ENCODE data around the gene MCAT. TPM values are rescaled to one million over a fixed set of nuclear protein-coding genes. Genes with fewer than 3 reads are reported as not detected.
A peak's percentile ranks its signal among the peaks of the same experiment; 100 is the strongest.

MCAT gene
- polyA plus RNA-seq, 1 donor (not counting 4 experiments of a cell fraction or from before 2014, with no cell fraction given), result 13.9 TPM

- H3K4me1 ChIP-seq (ENCODE audit: control insufficient read depth, extremely low read depth, insufficient read depth, low read length), result peaks cover 35% of the 10 kb centered on the region
- H3K9me3 ChIP-seq (ENCODE audit: control insufficient read depth, low read depth, low read length), result no peaks in the 10 kb centered on the region
- no peak overlapping the region for H3K4me3 ChIP-seq (ENCODE audit: control insufficient read depth in 2 of 3, extremely low read depth in 1 of 3, insufficient read depth in 2 of 3, low read depth in 1 of 3, low read length in 3 of 3)
- H3K9ac ChIP-seq (ENCODE audit: control insufficient read depth, extremely low read depth, insufficient read depth, low read length), result no peak overlapping the region
- TF ChIP-seq, protein P1, sequence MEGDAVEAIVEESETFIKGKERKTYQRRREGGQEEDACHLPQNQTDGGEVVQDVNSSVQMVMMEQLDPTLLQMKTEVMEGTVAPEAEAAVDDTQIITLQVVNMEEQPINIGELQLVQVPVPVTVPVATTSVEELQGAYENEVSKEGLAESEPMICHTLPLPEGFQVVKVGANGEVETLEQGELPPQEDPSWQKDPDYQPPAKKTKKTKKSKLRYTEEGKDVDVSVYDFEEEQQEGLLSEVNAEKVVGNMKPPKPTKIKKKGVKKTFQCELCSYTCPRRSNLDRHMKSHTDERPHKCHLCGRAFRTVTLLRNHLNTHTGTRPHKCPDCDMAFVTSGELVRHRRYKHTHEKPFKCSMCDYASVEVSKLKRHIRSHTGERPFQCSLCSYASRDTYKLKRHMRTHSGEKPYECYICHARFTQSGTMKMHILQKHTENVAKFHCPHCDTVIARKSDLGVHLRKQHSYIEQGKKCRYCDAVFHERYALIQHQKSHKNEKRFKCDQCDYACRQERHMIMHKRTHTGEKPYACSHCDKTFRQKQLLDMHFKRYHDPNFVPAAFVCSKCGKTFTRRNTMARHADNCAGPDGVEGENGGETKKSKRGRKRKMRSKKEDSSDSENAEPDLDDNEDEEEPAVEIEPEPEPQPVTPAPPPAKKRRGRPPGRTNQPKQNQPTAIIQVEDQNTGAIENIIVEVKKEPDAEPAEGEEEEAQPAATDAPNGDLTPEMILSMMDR (optimal IDR thresholded peaks at IDR 0.05 in 1 of 3, IDR thresholded peaks at IDR 0.05 in 1 of 3, conservative IDR thresholded peaks at IDR 0.05 in 1 of 3; ENCODE audit: extremely low read depth in 1 of 3, insufficient read depth in 2 of 3, low read length in 3 of 3), result no peak
- no peak for TF ChIP-seq EZH2 (IDR thresholded peaks at IDR 0.05; ENCODE audit: low read length)
- no peak overlapping the region for H3K27ac ChIP-seq (ENCODE audit: control insufficient read depth, insufficient read depth, low read length)
- FAIRE-seq (no peak), DNase-seq (ENCODE audit: low read depth, low spot score) (no peak)
- dilution Hi-C loops (cut with MboI; ENCODE audit: extremely low pct_ligation_motif_present, low sequenced_read_pairs), result no loop called here
- no peaks in the 10 kb centered on the region for H3K27me3 ChIP-seq (ENCODE audit: control insufficient read depth, extremely low read depth, insufficient read depth, low read length)
- no peak overlapping the region for H2AFZ ChIP-seq (ENCODE audit: control insufficient read depth, low read length)
- H4K20me1 ChIP-seq (ENCODE audit: control insufficient read depth, extremely low read depth, insufficient read depth, low read length), result peaks cover 16% of the 10 kb centered on the region
- H3K4me2 ChIP-seq (ENCODE audit: control insufficient read depth, extremely low read depth, insufficient read depth, low read depth, low read length), result no peak overlapping the region
- H3K9me1 ChIP-seq (ENCODE audit: control insufficient read depth, extremely low read depth, insufficient read depth, low read length), result peaks cover 7% of the 10 kb centered on the region
- H3K36me3 ChIP-seq (ENCODE audit: control insufficient read depth in 2 of 2, extremely low read depth in 1 of 2, insufficient read depth in 2 of 2, low read length in 2 of 2), result peaks cover 25 to 29% of the 10 kb centered on the region in 2 experiments
- peaks cover 2% of the 10 kb centered on the region for H3K79me2 ChIP-seq (ENCODE audit: control insufficient read depth, insufficient read depth, low read length)
Observed at GRCh38 chr22:43164636-43165035, 21.4 kb upstream of the MCAT start.

DNA sequence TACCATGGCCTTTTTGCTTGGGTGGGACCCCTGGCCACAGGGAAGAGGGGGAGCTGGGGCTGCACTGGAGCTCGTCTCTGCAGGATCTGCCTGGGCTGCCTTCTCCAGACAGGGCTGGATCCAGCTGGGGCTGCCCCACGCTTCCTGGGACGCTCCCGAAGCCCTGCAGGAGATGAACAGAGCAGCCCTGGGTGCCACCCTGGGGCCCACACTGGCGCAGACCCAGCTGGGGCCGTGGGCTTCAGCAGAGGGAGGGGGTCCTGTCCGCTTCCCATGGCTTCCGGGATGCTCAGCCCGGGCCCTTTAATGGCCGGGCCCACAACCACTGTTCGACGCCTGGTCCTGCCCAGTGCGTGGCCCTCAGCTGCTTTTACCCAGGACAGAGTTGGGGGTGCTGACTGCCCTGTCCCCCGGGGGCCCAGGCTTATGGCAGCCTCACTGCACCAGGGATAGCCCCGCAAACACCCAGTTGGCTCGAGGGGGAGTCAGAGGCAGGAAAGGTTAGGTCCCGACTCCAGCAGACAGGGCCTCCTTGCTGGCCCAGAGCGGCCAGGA lies 20.1 kb upstream of the MCAT start:
- H3K36me3 ChIP-seq (ENCODE audit: control insufficient read depth in 2 of 2, extremely low read depth in 1 of 2, insufficient read depth in 2 of 2, low read length in 2 of 2), result peaks cover 27 to 29% of the 10 kb centered on the region in 2 experiments
- H3K4me1 ChIP-seq (ENCODE audit: control insufficient read depth, extremely low read depth, insufficient read depth, low read length), result peaks cover 26% of the 10 kb centered on the region
- DNase-seq (ENCODE audit: low read depth, low spot score) (no peak), FAIRE-seq (no peak)
- H3K4me3 ChIP-seq (ENCODE audit: control insufficient read depth in 2 of 3, extremely low read depth in 1 of 3, insufficient read depth in 2 of 3, low read depth in 1 of 3, low read length in 3 of 3), result no peak overlapping the region
- H3K27me3 ChIP-seq (ENCODE audit: control insufficient read depth, extremely low read depth, insufficient read depth, low read length), result no peaks in the 10 kb centered on the region
- H3K27ac ChIP-seq (ENCODE audit: control insufficient read depth, insufficient read depth, low read length), result no peak overlapping the region
- H3K4me2 ChIP-seq (ENCODE audit: control insufficient read depth, extremely low read depth, insufficient read depth, low read depth, low read length), result peak overlapping the region; percentile 32
- H2AFZ ChIP-seq (ENCODE audit: control insufficient read depth, low read length), result no peak overlapping the region
- H4K20me1 ChIP-seq (ENCODE audit: control insufficient read depth, extremely low read depth, insufficient read depth, low read length), result peaks cover 16% of the 10 kb centered on the region
- TF ChIP-seq, protein P1 (optimal IDR thresholded peaks at IDR 0.05 in 1 of 3, IDR thresholded peaks at IDR 0.05 in 1 of 3, conservative IDR thresholded peaks at IDR 0.05 in 1 of 3; ENCODE audit: extremely low read depth in 1 of 3, insufficient read depth in 2 of 3, low read length in 3 of 3), result no peak
- no peak for TF ChIP-seq EZH2 (IDR thresholded peaks at IDR 0.05; ENCODE audit: low read length)
- dilution Hi-C loops (cut with MboI; ENCODE audit: extremely low pct_ligation_motif_present, low sequenced_read_pairs), result no loop called here
- H3K79me2 ChIP-seq (ENCODE audit: control insufficient read depth, insufficient read depth, low read length), result peaks cover 8% of the 10 kb centered on the region
- peaks cover 7% of the 10 kb centered on the region for H3K9me1 ChIP-seq (ENCODE audit: control insufficient read depth, extremely low read depth, insufficient read depth, low read length)
- no peaks in the 10 kb centered on the region for H3K9me3 ChIP-seq (ENCODE audit: control insufficient read depth, low read depth, low read length)
- no peak overlapping the region for H3K9ac ChIP-seq (ENCODE audit: control insufficient read depth, extremely low read depth, insufficient read depth, low read length)
